Measurements from ENCODE around the gene PLA2G4F.

- TF ChIP-seq, protein P1, sequence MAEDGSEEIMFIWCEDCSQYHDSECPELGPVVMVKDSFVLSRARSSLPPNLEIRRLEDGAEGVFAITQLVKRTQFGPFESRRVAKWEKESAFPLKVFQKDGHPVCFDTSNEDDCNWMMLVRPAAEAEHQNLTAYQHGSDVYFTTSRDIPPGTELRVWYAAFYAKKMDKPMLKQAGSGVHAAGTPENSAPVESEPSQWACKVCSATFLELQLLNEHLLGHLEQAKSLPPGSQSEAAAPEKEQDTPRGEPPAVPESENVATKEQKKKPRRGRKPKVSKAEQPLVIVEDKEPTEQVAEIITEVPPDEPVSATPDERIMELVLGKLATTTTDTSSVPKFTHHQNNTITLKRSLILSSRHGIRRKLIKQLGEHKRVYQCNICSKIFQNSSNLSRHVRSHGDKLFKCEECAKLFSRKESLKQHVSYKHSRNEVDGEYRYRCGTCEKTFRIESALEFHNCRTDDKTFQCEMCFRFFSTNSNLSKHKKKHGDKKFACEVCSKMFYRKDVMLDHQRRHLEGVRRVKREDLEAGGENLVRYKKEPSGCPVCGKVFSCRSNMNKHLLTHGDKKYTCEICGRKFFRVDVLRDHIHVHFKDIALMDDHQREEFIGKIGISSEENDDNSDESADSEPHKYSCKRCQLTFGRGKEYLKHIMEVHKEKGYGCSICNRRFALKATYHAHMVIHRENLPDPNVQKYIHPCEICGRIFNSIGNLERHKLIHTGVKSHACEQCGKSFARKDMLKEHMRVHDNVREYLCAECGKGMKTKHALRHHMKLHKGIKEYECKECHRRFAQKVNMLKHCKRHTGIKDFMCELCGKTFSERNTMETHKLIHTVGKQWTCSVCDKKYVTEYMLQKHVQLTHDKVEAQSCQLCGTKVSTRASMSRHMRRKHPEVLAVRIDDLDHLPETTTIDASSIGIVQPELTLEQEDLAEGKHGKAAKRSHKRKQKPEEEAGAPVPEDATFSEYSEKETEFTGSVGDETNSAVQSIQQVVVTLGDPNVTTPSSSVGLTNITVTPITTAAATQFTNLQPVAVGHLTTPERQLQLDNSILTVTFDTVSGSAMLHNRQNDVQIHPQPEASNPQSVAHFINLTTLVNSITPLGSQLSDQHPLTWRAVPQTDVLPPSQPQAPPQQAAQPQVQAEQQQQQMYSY (CRISPR knock-in tag; IDR thresholded peaks at IDR 0.05) = no peak
- TF ChIP-seq EP300 (IDR thresholded peaks at IDR 0.05; ENCODE audit: borderline replicate concordance in 1 of 2, control insufficient read depth in 1 of 2, low read depth in 2 of 2, low read length in 2 of 2) (no peak), SMC3 (IDR thresholded peaks at IDR 0.05; ENCODE audit: borderline replicate concordance, low read length) (no peak), HDAC2 (IDR thresholded peaks at IDR 0.05) (no peak)
These were observed 2.1 kb downstream of the PLA2G4F start for GRCh38 chr15:42154212-42154941.

Measured in GM12878 (cell line).